ENCODE data around the gene TINAGL1. TPM values are rescaled to one million over a fixed set of nuclear protein-coding genes. Genes with fewer than 3 reads are reported as not detected.

The TINAGL1 gene
- total RNA-seq, 1 donor from 2014 or later, result 27.2 TPM

DNA sequence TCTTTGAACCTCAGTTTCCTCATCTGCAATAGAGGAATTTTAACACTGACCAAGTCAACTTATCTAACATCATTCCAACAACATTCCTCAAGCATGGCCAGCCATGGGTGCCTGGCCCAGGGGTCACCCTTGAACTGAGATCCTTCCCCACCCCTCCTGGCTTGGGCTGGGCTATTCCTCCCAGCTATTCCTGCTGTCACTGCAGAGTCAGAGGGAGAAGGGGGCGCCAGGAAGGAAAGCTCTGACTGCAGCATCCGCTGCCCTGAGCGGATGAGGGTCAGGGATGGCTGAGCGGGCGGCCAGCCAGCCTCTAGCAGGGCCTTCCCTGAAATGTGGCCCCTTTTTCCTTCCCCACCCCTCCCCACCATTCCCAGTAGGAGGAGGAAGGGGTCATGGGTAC is 3.1 kb downstream of the TINAGL1 start:
- no peaks in the 10 kb centered on the region for H3K36me3 Mint-ChIP-seq
- H3K27ac Mint-ChIP-seq, result no peak overlapping the region
- peaks cover 3% of the 10 kb centered on the region for H3K27me3 Mint-ChIP-seq
- TF ChIP-seq, protein P1, sequence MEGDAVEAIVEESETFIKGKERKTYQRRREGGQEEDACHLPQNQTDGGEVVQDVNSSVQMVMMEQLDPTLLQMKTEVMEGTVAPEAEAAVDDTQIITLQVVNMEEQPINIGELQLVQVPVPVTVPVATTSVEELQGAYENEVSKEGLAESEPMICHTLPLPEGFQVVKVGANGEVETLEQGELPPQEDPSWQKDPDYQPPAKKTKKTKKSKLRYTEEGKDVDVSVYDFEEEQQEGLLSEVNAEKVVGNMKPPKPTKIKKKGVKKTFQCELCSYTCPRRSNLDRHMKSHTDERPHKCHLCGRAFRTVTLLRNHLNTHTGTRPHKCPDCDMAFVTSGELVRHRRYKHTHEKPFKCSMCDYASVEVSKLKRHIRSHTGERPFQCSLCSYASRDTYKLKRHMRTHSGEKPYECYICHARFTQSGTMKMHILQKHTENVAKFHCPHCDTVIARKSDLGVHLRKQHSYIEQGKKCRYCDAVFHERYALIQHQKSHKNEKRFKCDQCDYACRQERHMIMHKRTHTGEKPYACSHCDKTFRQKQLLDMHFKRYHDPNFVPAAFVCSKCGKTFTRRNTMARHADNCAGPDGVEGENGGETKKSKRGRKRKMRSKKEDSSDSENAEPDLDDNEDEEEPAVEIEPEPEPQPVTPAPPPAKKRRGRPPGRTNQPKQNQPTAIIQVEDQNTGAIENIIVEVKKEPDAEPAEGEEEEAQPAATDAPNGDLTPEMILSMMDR (conservative IDR thresholded peaks at IDR 0.05), result no peak
- H3K4me1 Mint-ChIP-seq (ENCODE audit: unreplicated experiment), result peaks cover 26% of the 10 kb centered on the region
- no peak for DNase-seq (ENCODE audit: extremely low spot score, unreplicated experiment)
- H3K9me3 Mint-ChIP-seq, result no peaks in the 10 kb centered on the region
- no peak overlapping the region for H3K4me3 Mint-ChIP-seq

DNA sequence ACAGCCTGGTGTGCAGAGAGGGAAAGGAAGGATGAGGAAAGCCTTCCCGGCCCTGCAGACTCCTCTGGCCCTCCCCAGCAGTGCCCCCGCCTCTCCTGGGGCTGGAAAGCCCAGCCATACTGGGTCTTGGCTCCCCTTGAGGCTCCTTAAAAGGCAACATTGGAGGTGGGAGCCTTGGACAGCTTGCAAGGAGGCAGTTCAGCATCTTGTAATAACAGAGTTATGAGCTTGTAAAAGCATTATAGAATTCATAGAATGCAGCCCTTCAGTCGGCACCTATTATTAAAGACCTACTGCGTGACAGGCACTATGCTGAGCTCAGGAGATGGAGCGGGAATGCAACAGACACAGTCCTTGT is 4.2 kb downstream of the TINAGL1 start:
- Mint-ChIP-seq H3K27me3 (peaks cover 3% of the 10 kb centered on the region), H3K4me3 (peak overlapping the region; percentile 3), H3K4me1 (ENCODE audit: unreplicated experiment) (peaks cover 19% of the 10 kb centered on the region), H3K27ac (no peak overlapping the region), H3K36me3 (no peaks in the 10 kb centered on the region), H3K9me3 (no peaks in the 10 kb centered on the region)
- DNase-seq (ENCODE audit: extremely low spot score, unreplicated experiment), result no peak
- TF ChIP-seq, protein P1 (conservative IDR thresholded peaks at IDR 0.05), result no peak

DNA sequence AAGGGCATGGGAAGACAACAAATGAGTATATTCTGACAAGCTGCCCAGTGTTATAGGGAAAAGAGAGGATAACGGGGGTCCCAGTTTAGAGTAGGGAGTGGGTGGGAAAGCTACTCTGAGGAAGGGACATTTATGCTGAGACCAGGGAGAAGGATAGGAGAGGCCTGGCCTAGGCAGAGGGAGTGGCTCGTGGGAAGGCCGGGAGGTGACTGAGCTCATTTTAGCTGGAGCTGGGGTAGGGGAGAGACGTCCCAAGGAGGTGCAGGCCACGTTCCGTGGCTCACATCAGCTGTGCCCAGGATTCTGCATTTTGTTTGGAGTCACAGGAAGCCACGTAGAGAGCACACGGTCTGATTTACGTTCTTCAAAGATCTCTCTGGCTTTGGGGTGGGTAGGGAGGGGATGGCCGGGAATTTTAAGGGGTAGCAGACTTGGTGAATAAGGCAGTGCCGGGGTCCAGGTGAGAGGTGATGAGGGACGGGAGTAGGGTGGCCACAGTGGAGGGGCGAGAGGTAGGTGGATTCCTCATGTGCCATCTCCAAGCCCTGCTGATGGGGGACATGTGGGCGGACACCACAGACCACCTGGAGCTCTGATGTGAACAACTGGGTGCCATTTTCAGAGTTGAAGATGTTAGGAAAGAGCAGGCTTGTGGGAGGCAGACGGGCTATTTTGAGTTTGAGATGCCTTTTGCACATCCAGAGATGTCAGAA is 4.7 kb downstream of the TINAGL1 start:
- Mint-ChIP-seq H3K9me3 (no peaks in the 10 kb centered on the region), H3K27ac (no peak overlapping the region), H3K4me1 (ENCODE audit: unreplicated experiment) (peaks cover 19% of the 10 kb centered on the region), H3K27me3 (peaks cover 2% of the 10 kb centered on the region), H3K36me3 (no peaks in the 10 kb centered on the region), H3K4me3 (peak overlapping the region; percentile 3)
- TF ChIP-seq, protein P1 (conservative IDR thresholded peaks at IDR 0.05), result no peak
- DNase-seq (ENCODE audit: extremely low spot score, unreplicated experiment), result peak; percentile 20

DNA sequence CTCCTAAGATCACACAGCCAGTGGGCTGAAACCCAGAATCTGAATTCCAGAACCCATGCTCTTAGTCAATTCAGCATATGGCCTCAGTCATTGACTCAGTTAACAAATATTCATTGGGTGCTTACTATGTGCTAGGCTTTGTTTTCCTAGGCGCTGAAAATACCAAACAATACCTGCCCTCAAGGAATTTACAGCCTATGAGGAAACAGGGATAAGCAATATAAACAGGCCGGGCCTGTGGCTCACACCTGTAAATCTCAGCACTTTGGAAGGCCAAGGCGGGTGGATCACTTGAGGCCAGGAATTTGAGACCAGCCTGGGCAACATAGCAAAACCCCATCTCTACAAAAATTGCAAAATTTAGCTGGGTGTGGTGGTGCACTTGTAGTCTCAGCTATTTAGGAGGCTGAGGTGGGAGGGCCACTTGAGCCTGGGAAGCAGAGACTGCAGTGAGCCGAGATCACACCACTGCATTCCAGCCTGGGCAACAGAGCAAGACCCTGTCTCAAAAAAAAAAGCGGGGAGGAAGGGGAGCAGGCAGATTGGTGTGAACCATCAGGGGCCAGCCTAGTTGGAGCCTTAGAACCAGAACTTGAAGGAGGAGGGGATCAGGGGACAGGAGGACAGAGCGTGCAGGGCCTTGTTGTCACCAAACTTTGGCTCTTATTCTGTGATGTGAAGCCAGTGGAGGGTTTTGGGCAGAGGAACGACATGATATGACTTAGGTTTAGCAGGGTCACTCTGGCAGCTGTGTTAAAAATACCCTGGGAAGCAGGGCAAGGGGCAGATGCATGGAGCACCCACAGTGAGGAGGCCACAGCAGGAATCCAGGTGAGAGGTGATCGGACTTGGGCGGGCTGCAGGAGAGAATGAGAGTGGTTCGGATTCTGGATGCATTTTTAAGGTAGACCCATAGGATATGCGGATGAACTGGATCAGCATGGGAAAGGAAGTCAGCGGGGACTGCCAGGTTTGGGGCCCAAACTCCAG is 5.8 kb downstream of the TINAGL1 start:
- TF ChIP-seq, protein P1 (conservative IDR thresholded peaks at IDR 0.05), result no peak
- peak; percentile 42 for DNase-seq (ENCODE audit: extremely low spot score, unreplicated experiment)
- peak overlapping the region; percentile 58 for H3K27ac Mint-ChIP-seq
- H3K4me3 Mint-ChIP-seq, result no peak overlapping the region
- peaks cover 19% of the 10 kb centered on the region for H3K4me1 Mint-ChIP-seq (ENCODE audit: unreplicated experiment)
- H3K27me3 Mint-ChIP-seq, result no peaks in the 10 kb centered on the region
- H3K36me3 Mint-ChIP-seq, result no peaks in the 10 kb centered on the region
- no peaks in the 10 kb centered on the region for H3K9me3 Mint-ChIP-seq

DNA sequence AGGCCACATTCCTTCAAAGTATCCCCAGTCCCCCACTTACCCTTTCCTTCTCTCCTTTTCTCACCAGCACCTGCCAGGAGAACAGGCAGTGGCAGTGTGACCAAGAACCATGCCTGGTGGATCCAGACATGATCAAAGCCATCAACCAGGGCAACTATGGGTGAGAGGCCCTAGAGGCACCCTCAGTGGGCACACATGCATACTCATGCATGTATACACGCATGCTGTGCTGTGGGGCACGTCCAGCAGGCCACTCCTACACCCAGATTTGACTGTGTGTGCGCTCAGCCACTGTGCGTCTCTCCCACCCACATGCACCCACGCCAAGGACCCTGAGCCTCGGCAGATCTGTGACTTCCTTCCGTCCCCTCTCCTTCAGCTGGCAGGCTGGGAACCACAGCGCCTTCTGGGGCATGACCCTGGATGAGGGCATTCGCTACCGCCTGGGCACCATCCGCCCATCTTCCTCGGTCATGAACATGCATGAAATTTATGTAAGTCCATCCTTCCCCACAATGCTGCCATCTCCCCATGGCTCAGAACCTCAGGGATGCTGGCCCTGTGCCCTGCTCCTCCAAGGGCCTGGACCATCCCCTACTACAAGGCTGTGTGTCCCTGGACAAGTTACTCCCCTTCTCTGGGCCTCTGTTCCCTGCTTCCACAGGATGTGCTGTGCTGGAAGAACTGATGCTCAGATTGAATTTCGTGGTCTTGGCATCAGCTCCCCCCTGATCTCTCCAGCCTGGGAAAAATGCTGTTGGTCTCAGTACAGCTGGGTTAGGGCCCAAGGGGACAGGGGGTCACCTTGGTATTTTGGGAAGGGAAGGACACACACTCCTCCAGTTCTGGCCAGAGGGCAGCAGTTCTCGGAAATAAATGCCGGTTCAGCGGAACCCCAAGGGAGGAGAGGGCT is 7.0 kb downstream of the TINAGL1 start:
- no peaks in the 10 kb centered on the region for H3K36me3 Mint-ChIP-seq
- peak; percentile 62 for DNase-seq (ENCODE audit: extremely low spot score, unreplicated experiment)
- H3K27ac Mint-ChIP-seq, result peak overlapping the region; percentile 31

More for the DNA sequence above, 7.0 kb downstream of the TINAGL1 start:
- H3K9me3 Mint-ChIP-seq, result no peaks in the 10 kb centered on the region
- H3K4me1 Mint-ChIP-seq (ENCODE audit: unreplicated experiment), result peaks cover 19% of the 10 kb centered on the region
- peaks cover 6% of the 10 kb centered on the region for H3K27me3 Mint-ChIP-seq
- H3K4me3 Mint-ChIP-seq, result no peak overlapping the region
- TF ChIP-seq, protein P1 (conservative IDR thresholded peaks at IDR 0.05), result no peak

All from type B pancreatic cell (in vitro differentiated cells).